Left kidney (tissue), 8 donors: ENCODE data around the gene RORB. TPM values are rescaled to one million over a fixed set of nuclear protein-coding genes. Genes with fewer than 3 reads are reported as not detected.
A peak's percentile ranks its signal among the peaks of the same experiment; 100 is the strongest.

ENCODE experiments used
- DNase-seq: peaks from one replicate; pipeline ENCODE4 v3.0.0-alpha.2; 2013
- long read RNA-seq, 8 donors: transcript quantifications; one replicate each; lab custom pipeline, GENCODE V29; 2026
- polyA plus RNA-seq: library from polyadenylated mRNA; unstranded; fragments of 120-200 nt; gene quantifications from one replicate; pipeline ENCODE4 v1.2.1, GENCODE V29; 2013; ENCODE audit not compliant: insufficient read length

The RORB gene
- 0.20 TPM for polyA plus RNA-seq
- long read RNA-seq, donor 1 = 0 reads
- long read RNA-seq, donor 2 = 0 reads
- long read RNA-seq, donor 3 = 0 reads
- long read RNA-seq, donor 4 = 0 reads
- long read RNA-seq, donor 5 = 0 reads
- long read RNA-seq, donor 6 = 0 reads
- long read RNA-seq, donor 7 = 0 reads
- long read RNA-seq, donor 8 = 0 reads

DNA sequence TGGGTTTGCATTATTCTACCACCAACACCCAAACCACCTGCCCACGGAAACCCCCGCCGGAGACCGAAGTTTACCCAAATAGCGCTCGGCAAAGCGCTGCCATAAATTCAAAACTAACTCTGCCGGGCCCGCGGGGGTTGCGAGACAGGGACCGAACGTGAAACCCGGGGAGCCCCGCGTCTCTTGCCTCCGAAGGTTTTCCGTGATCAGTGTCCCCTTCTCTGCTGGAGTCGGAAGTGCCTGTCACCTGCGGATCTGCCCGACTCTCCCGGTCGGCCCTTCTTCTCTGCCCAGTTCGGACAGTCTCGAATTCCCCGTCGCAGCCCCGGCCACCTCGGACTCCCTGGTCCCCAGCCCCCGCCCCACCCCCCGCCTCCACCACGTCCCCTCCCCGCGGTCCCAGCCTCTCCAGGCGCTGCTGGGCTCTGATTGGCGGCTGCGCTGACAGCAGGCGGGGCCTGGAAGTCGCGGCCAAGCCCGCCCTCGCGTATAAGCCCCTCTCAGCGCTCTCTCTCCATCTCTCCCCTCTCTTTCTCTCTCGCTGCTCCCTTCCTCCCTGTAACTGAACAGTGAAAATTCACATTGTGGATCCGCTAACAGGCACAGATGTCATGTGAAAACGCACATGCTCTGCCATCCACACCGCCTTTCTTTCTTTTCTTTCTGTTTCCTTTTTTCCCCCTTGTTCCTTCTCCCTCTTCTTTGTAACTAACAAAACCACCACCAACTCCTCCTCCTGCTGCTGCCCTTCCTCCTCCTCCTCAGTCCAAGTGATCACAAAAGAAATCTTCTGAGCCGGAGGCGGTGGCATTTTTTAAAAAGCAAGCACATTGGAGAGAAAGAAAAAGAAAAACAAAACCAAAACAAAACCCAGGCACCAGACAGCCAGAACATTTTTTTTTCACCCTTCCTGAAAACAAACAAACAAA, at the start of gene RORB:
RORB (plus strand) TSS at position 517 of the 929 bp plus-strand sequence. CDS start 642 bp downstream, outside the sequence.
- DNase-seq = peak; percentile 61

DNA sequence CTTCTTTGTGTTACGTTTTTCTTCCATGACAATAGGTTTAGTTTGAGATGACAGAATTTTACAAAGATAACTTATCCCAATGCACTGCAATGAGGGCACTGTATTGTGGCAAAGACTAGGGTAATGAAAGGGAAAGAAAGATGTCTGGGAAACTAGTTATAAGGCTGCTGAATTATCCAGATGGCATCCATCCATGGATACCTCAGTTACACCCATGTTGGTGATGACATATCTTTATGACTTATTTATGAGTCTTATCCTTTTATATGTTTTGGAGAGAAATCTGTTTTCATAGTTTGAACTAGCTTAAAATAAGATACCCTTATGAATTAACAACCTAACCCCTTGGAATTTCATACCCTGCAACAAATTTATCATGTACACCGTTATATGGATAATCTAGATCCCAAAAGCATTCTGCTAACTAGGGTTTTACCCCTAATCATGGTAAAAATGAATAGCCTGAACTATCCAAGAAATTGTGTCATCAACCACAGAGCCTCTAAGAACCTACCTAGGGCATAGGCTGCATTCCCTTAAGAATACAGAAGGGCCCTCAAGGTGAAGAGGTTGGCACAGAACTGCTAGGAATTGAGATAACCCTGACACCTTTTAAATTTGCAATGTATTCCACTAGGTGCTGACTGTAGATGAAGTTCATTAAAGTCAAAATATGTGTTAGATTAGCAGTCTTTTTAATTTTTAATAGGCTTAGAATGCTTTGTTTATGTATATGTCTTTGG, 49.5 kb upstream of the RORB start:
- no peak for DNase-seq

DNA sequence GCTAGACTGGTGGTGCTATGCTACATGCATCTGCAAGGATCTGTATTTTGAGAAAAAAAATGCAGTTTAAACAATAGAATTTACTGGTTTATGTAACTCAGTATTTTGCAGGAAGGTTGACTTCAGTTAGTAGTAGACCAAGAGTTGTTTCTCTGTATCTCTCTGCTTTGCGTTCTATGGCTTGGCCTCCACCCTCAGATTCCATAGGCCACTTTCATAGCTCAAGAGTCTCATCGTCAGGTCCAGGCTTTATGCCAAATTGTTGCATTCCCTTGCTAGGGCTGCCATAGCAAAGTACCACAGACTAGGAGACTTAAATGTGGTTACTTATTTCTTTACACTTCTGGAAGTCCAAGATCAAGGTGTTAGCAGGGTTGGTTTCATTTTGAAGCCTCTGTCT, 48.1 kb upstream of the RORB start:
- DNase-seq = no peak

DNA sequence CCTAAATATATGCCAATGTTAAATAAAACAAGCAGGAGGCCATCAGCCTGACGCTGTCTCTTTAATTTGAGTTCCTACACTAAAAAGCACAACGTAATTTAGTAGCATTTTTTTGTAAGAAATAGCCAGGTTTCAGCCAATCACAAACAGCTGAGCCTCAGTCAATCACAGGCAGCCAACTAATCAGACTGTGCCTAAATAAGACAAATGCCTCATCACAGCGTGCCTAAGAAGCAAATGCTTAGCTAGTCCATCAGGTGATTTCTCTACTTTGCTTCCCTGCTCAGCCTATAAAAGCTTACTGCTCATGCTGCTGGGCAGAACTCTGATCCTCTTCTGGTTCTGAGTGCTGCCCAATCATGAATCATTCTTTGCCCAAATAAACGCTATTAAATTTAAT, 38.3 kb upstream of the RORB start:
- no peak for DNase-seq

DNA sequence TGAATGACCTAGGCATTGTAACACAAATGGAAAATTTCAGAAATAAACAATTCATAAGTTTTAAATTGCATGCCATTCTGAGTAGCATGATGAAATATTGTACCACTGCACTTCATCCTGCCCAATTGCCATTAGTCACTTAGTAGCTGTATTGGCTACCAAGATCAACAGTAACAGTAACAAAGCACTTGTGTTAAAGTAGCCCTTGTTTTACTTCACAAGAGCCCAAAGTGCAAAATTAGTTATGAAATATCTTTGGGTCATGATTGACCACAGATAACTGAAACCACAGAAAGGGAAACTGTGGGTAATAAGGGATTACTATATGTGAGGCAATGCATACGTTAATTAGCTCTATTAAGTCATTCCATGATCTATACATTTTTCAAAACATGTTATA, 33.3 kb upstream of the RORB start:
- DNase-seq = no peak

DNA sequence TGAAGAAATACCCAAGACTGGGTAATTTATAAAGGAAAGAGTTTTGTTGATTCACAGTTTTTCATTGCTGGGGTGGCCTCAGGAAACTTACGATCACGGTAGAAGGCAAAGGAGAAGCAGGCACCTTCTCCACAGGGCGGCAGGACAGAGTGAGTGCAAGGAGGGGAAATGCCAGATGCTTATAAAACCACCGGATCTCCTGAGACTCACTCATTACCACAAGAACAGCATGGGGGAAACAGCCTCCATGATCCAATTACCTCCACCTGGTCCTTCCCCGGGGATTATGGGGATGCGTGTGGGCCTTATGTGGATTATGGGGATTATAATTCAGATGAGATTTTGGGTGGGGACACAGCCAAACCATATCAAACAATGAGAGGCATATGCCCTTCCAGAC, 18.5 kb upstream of the RORB start:
- DNase-seq = no peak

DNA sequence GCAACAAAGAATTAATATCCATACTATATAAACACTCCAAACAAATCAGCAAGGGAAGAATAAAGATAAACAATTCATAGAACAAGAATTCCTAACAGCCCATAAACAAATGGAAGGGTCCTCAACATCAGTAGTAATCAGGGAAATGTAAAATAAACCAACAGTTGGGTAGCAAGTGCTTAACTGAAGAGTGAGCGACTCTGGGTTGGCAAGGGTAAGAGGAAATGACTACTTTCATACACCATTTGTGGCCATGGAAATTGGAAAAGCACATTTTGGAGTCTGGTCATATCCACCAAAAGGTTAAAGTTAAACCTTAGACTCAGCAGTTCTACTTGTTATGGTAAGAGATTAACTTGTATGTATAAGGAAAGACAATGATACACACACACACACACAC, 17.4 kb upstream of the RORB start:
- no peak for DNase-seq

DNA sequence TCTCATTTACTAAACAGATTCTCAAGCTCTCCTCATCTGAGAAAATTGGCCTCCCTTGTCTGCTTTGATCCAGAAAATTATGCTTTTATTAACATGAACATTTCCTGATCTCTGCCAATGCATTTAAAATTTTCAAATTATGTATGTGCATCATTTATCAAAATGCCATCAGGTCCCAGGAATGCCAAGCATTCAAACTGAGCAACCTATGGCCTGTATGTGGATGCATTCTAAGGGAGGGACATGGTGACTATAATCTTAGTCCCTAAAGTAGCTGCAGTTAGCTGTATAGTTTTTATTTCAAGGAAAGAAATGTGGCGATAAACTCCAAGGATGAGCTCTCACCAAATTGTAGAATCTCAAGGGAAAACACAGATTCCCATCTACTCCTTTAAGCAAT, 9.7 kb upstream of the RORB start:
- no peak for DNase-seq

DNA sequence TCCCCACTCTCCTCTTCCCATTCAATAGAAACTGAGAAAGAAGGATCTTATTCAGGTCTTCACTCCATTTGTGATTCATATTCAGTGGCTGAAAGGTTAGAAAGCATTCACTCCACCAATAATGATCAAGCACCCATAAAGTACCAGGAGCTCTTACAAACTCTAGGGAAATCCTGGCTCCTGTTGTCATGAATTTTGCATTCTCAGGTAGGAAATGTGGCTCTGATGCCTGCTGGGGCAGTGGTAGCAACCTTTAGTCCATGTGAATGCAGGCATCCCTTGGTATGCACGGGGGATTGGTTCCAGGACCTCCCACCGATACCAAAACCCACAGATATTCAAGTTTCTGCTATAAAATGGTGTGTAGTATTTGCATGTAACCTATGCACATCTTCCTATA, 3.6 kb upstream of the RORB start:
- no peak for DNase-seq

DNA sequence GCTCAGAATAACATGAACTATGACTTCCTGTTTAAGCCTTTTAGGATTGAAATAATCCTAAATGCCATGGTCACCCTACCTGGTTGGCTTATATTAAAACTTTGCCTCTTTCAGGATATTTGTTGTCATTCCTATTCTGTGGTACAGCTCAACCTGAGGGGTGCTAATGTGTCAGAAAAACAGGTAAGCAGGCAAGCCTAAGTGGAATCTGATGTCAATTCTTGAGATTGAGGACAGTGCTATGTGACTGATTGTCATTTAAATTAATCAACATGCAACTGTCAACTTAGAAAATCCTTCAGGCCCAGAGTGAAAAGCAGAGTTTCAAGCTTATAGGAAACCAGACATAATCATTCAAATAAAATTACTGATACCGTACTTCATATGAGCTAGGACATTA, 2.6 kb upstream of the RORB start:
- no peak for DNase-seq

DNA sequence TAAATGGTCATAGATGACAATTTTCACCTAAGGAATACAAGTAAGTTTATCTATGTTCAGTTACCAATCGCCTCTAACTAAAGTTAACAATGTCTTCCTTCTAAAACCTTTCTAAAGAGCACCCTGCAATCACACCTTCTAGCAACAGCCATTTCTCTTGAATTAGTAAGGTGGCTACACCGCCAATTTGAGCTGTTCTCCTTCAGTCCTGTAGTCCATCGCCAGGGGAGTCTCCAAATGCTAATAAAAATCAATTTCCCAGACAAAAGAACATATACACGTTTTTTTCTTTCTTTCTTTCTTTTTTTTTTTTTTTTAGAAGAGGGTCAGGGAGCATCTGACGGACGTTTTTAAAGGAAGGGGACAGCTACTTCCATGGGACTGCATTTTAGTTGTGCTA, 729 bp upstream of the RORB start:
- no peak for DNase-seq

DNA sequence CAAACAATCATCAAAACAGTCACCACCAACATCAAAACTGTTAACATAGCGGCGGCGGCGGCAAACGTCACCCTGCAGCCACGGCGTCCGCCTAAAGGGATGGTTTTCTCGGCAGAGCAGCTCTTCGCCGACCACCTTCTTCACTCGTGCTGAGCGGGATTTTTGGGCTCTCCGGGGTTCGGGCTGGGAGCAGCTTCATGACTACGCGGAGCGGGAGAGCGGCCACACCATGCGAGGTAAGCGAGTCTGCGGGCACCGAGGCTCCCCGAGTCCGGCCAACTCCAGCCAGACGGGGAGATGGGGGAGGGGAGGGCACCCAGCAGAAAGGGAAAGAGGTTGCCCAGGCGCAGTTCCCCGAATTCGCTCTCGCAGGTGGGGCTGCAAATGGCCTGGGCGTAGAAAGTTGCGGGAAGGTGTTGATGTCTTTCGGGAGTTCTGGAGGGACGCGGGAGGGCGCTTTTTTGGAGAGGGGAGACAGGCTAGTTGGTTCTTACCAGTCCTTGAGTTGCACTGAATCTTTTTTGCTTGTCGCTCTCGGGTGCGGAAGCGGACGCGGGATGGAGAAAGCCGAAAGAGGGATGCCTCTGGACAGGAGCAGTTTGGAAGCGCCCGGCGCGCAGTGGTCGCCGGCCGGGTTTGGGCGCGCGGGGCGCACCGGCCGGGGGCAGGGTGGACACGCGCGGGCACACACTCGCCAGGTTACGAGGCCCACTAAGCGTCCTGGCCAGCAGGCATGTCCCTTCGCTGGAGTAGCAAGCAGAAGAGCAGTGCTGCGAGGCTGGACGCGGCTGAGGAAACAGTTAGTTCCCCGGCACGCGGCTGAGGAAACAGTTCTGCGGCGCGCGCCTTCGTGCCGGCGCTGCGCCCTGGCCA, 849 bp downstream of the RORB start:
- DNase-seq = no peak

DNA sequence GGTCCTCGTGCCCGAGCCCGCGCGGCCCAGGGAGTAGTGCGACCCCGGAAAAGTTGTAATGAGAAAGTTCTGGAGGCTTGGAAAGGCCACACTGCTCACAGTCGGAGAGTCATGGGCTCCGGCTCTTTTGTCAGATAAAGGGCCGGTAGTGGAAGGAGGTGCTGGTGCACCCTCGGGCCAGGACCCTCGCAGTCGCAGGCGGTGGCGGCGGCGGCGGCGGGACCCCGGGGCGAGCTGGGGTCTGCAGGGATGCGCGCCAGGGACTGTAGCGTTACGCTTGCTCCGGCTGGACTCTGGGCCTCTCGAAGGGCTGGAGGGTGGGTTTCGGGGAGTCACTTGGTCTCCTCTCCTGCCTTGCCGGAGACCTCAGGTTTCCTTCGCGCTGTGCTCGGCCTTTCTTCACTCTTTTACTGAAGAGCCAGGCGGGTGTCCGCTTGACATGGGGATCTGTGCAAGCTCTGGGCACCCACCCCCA, 1.5 kb downstream of the RORB start:
- no peak for DNase-seq

DNA sequence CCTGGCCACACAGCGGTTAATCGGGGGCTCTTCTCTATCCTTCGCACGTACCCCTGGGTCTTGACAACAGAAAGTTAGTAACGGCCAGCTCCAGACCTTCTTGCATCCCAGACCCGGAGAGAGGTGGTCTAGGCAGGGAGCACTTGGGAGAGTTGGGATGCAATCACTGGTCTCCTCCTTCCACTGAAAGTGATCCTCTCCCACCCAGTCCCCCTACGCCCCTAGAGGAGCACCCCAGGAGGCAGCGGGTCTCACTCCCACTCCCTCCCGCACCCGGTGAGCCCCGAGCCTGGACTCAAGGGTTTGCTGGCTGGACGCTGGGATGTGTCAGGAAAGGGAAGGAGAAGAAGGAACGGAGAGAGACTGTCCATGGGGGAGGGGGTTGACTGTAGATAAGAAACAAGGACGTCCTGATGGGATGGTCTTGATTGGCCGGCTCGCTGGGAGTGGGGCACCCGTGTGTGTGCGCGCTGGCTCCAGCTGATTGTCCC, 2.0 kb downstream of the RORB start:
- DNase-seq = no peak

DNA sequence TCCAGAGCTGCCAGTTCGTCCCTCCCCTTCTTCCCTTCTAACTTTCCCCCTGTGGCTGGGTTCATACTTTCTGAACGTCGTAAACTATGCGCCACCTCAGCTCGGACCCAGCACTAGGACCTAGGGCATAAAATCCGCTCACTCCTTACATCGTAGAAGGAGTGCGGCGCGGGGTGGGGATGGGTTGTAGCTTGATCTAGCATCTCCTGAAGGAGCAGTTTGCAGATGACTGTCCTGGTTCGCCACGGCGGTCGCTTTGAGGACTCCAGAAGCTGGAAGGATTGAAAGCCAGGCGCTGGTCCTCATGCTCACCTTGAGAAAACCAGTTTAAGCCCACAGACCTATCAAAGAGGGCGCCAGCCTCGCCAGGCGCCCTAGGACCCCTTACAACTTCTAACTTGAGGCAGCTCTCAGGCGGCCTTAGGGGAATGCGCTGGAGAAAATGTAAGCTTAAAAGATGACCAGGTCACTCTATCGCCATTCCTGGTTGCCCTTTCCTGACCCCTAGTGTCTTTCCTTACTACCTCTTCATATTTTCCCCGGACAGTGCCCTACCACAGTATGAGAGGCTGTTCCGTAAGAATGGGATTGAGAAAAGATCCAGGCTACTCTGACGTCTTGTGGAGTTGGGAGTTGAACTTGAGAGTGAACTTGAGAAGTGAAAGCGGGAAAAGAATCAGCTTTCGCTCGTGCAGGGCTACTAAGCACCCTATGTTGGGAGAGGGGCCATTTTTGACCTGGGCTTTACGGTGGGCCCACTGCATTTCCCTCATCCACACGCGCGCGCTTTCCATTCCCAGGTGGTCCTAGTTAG, 2.8 kb downstream of the RORB start:
- no peak for DNase-seq

DNA sequence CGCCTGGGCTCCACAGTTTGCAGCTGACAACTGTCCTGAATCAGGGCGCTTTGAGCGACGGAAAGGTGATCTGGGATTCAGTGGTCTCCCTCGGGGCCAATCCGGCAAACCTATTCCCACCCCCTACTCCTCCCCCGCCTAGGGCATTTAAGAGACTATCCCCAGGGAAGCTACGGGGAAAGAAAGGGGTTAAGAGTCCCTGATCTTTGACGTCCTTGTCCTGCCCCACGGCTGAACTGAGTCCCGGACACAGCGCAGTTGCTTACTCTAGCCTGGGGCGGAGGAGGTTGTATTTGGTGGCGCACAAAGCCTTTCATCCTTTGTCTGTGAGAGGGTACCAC, 3.4 kb downstream of the RORB start:
- no peak for DNase-seq

DNA sequence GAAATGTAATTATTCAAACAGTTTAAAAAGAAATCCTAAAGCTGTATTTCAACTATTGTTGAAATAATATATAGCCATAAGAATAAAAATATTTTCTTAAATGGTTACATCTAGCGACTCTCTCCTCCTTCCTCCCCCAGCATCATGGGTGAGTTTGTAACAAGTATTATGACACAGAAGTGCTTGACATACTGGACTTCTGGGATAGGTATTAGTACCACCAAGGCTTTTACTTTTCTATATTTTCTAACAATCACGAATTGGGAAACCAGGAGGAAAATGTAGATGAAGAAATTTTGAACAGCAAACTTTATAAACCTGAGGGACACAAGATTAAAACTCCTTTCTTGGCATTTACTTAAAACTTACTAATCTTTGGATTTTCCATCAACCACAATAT, 4.4 kb downstream of the RORB start:
- DNase-seq = no peak

DNA sequence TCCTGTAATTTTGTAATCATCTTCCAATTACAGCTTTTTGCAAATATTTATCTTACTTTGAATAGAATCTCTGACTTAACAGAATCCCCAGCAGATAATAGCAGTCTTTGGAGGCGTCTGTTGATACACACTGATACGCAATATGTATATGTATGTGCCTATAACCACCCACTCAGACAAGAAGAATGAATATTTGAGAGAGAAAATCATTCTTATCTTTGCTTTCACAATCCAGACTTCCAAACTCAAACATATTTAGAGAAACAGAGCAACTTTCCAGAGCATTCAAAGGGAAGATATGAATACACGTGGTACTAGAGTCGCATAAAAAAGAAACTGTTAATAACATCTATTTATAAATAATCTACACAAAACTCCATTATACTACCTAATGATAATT, 6.1 kb downstream of the RORB start:
- DNase-seq = no peak

DNA sequence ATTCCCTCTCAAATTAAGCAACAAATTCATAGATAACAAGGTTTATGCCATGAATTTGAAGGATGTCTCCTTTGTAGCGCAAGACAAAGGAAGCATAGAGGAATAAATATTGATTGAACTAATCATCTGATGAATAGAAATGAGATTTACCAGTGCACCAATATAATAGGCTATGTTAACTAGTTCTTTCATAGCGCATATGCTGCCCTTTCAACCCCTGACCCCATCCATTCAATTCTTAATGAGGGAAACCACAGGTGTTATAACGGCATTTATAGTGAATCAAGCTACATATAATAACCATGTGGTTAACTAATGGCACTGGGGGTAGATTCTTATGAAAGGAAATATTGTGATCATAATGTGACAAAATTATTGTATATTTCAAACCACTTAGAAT, 6.5 kb downstream of the RORB start:
- no peak for DNase-seq

DNA sequence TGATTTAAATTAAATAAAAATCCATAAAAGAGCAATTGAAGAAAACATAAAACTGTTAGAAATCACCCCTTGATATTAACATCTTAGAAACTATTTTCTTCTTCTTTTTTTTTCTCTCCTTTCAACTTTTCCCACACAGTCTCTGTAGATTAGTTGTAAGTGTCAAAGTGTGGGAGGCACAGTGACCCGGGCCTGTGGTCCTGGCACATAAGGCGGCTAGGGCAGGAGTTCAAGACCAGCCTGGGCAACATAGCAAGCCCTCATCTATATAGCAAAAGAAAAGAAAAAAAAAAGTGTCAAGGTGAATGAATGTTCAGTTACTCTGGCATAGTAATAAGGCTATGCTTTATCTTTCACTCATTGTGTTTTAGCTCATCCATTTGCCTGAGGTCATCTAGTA, 14.2 kb downstream of the RORB start:
- no peak for DNase-seq

DNA sequence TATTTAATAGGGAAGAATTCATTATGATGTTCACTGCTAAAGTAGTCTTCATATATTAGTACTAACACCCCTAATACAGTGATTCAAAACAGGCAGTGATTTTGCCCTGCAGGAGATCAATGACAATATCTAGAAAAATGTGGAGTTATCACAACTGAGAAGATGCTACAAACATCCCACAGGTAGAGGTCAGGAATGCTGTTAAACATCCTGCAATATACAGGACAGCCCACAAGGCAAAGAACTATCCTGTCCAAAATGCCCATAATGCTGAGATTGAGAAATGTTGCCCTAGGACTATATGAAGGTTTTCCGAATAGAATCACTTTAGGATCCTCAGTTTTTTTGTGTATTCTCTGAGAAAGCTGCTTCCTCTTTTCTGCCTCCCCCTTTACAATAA, 15.3 kb downstream of the RORB start:
- DNase-seq = no peak
